ENCODE results near the gene SAMD4B.

The SAMD4B gene

DNA sequence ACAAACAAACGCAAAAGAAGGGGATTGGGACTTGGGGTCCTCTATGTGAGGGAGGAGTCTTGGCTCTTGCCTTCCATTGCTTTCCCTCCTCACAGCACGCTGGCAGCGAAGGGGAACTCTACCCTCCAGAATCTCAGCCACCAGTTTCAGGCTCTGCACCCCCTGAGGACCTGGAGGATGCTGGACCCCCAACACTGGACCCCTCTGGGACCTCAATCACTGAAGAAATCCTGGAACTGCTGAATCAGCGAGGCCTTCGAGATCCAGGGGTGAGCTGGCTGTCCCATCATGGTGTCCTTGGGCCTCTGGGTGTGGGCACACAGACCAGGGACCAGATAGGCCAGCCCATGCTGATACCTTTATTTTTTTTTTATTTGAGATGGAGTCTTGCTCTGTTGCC is 79.8 kb downstream of the SAMD4B start:
- in situ Hi-C loops (cut with HindIII; ENCODE audit: low sequenced_read_pairs), result no loop called here

DNA sequence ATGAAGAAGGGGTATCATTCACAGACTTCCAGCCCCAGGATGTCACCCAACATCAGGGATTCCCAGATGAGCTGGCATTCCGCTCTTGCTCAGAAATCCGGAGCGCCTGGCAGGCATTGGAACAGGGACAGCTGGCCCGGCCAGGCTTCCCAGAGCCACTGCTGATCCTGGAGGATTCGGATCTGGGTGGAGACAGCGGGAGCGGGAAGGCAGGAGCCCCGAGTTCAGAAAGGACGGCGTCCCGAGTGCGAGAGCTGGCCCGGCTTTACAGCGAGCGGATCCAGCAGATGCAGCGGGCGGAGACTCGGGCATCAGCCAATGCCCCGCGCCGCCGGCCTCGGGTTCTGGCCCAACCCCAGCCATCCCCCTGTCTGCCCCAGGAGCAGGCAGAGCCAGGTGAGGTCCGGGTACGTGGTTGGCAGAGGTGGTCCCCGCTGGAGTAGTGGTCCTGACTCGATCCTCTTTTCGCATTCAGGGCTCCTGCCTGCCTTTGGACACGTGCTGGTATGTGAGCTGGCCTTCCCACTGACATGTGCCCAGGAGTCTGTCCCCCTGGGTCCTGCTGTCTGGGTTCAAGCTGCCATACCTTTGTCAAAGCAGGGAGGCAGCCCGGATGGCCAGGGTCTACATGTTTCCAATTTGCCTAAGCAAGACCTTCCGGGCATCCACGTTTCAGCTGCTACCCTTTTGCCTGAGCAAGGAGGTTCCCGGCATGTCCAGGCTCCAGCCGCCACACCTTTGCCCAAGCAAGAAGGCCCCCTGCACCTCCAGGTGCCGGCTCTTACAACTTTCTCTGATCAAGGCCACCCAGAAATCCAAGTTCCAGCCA is 81.3 kb downstream of the SAMD4B start:
- in situ Hi-C loops (cut with HindIII; ENCODE audit: low sequenced_read_pairs), result no loop called here

DNA sequence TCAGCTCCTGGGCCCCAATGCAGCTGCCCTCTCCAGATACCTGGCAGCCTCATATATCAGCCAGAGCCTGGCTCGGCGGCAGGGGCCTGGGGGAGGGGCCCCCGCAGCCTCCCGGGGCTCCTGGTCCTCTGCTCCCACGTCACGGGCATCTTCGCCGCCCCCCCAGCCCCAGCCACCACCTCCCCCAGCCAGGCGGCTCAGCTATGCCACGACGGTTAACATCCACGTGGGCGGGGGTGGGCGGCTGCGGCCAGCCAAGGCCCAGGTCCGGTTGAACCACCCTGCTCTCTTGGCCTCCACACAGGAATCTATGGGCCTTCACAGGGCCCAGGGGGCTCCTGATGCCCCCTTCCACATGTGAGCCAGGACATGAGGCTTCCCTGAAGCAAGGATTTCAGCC is 82.7 kb downstream of the SAMD4B start:
- in situ Hi-C loops (cut with HindIII; ENCODE audit: low sequenced_read_pairs), result no loop called here

DNA sequence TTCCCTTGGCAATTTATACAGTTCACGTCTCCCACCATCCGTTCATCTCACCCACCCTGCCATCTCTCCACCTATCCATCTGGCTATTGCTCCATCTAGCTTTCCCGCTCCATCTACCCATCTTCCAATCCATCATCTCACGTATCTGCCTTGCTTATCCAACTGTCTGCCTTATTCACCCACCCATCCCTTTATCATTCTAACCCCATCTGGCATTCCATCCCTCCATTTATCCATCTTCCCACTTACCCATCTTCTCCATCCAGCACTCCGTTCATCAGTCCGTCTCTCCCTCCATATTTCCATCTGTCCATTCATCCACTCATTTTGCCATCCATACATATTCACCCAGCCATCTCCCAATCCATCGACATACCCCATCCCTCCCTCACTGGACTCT is 83.5 kb downstream of the SAMD4B start:
- in situ Hi-C loops (cut with HindIII; ENCODE audit: low sequenced_read_pairs), result no loop called here

DNA sequence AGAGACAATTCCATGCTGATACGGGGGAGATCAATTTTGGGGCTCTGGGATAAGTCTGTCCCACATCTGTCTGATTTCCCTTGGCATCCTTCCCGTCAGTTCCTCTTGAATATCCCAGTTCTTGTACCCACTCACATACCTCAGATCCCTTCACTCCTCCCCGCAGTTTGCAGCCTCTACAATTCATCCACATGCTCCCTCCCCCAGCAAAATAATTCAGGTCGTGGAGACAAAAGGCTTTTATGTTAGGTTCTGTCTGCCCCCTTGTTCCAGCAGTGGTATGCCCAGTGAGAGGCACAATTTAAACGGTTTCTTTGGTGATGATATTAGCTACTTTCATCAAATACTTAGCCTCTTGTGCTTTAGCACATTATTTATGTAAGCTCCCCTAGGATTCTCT is 83.9 kb downstream of the SAMD4B start:
- in situ Hi-C loops (cut with HindIII; ENCODE audit: low sequenced_read_pairs), result no loop called here

DNA sequence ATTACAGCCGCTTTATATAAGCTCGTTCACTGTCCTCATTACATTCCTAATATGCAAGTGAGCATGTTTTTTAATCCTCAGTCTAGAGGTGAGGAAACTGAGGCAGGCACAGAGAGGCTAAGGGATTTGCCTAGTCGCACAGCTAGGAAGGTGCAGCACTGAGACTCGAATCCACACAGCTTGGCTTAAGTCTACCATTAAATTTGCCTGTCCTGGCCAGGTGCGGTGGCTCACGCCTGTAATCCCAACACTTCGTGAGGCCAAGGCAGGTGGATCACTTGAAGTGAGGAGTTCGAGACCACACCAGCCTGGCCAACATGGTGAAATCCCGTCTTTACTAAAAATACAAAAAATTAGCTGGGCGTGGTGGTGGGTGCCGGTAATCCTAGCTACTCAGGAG is 85.5 kb downstream of the SAMD4B start:
- in situ Hi-C loops (cut with HindIII; ENCODE audit: low sequenced_read_pairs), result no loop called here

DNA sequence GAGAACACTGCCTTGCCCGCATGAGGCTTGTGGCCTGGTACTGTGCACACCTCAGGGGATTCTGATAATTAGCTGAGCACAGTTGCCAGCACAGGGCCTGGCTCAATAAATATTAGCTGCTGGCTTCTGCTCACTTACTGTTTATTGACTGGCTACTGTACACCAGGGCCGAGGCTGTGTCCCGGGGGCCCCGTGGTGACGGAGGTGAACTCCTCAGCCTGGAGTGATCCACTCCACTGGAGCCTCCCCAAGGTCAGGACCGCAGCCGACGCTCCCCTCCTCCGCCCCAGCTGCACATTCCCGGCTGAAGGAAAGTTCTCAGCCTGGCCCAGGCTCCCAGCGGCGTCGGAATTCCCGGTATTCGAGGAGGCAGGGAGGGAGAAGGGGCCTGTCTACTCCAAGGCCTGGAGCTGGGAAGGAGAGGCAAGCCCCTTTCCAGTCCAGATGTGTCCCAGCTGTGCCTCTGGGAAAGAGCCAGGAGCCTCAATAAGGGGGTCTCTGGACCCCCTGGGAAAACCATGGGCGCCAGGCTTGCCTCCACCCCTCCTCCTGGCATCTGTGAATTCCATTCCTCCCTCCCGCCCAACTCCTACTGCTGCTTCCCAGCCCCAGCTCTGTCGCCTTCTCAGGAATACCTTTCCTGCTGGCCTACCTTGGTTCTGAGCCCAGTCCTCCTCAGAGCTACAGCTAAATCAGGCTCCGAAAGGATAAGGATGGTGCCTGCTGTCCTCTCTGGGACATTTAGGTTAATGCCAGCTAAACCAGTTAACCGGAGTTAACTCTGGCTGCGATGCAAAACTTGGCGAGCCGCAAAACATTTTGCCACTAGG is 86.3 kb downstream of the SAMD4B start:
- in situ Hi-C loops (cut with HindIII; ENCODE audit: low sequenced_read_pairs), result no loop called here

DNA sequence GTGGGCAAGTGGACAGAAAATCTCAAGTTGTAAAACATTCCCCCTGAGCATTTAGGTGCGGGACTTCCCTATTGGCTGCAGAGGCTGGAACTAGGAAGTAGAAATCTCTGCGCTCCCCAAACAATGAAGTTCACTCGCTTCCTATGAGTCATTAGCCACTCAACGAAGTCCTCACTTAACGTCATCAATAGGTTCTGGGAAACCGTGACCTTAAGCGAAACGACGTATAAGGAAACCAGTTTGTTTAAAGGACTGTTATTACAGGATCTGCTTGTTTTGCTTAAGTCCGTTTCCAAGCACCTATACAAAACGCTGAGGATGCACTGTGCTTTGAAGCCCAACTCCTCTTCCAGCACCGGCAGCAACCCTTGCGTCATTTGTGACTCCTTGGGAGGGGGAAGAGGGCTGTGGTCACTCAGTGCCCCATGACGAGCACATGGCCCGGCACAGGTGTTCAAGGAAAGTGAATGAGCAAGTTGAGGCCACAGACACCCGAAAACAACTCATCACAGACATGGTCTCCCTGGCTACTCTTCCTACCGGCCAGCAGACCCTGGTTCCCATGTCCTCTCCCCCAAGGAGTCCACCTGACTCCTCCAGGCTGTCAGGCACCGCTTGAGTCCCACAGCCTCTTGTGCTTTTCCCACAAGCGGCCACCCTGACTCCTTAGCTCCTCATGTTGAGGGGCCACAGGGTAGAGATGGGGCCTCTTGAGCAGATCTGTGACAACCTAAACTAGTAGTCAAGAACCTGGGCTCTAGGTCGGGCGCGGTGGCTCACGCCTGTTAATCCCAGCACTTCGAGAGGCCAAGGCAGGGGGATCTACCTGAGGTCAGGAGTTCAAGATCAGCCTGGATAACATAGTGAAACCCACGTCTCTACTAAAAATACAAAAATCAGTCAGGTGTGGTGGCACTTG is 88.7 kb downstream of the SAMD4B start:
- in situ Hi-C loops (cut with HindIII; ENCODE audit: low sequenced_read_pairs), result no loop called here

DNA sequence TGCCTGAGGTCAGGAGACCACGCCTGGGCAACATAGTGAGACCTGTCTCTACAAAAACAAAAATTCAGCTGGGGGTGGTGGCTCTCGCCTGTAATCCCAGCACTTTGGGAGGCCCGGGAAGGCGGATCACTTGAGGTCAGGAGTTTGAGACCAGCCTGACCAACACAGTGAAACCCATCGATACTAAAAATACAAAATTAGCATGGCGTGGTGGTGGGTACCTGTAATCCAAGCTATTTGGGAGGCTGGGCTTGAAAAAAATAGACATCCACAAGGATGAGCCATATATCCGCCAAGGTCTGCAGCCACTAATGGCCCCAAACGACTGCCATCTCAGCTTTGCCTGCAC is 90.4 kb downstream of the SAMD4B start:
- in situ Hi-C loops (cut with HindIII; ENCODE audit: low sequenced_read_pairs), result no loop called here

DNA sequence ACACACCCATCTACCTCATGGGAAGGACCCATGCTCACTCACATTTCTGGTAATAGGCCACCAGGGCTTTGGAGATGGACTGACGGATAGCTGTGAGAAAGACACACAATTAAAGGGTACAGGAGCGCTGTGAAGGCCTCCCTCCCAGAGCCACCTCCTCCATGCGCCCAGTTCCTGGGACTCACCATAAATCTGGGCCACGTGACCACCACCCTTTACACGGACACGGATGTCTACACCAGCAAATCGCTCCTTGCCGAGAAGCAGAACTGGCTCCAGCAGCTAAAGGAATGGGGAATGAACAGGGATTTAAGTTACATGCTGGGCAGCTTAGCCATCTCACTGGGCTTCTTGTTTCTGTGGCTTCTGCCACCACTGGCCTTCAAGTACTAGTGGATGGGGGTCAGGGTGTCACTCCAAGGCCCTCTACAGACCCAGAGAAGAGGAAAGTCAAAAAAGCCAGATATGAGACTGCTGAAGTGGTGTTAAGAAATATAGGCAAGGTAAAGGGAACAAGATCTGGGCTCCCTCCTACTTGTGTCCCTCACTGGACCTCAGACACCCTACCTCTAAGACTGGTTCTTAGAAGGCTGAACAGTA is 91.4 kb downstream of the SAMD4B start:
- in situ Hi-C loops (cut with HindIII; ENCODE audit: low sequenced_read_pairs), result no loop called here

DNA sequence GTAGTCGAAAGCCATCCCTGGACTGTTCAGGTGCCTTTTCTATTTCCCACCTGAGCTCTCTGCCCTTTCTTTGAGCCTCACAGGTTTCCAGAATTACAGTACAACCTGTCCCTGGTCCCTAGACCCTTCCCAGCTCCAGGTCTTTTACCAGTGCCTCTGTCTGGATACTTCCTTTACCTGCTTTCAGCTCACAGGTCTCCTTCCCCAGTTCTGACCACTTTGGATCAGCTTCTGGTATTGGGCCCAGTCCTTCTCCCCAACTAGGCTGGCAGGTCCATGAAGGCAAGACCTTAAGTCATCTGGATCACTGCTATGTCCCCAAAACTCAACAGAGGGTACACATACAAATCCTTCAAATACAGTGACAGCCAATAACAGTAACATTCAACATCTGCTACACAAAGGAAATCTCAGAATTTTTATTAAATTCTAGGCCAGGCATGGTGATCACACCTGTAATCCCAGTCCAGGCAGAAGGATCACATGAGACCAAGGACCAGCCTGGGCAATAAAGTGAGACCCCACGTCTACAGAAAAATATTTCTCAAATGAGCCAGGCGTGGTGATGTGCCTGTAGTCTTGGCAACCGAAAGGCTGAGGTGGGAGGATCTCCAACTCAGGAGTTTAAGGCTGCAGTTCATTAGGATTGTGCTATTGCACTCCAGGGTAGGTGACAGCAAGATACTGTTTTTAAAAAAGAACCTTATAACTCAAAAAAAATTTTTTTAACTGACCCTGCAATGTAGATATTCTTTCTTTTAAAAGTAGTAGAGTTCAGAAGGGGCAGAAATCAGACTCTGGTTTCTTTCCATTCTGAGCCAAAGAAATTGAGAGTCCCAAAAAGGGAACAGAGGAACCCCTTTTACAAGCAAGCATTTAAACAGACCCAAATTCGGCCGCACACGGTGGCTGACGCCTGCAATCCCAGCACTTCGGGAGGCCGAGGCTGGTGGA is 92.2 kb downstream of the SAMD4B start:
- in situ Hi-C loops (cut with HindIII; ENCODE audit: low sequenced_read_pairs), result no loop called here

Measured in DLD1 (cell line).